Cortex of kidney (tissue), 1 donor: ENCODE results near the gene DMP1.

ENCODE experiments used
- DNase-seq: peaks from one replicate; lab custom pipeline; 2025; lab: John Stamatoyannopoulos, UW

The DMP1 gene

GRCh38 chr4:87649980-87650379 lies at the start of gene DMP1:
TSS of gene DMP1 (plus strand) at chr4:87650280. CDS start at chr4:87656493, 6,213 bp downstream.
- DNase-seq = no peak

GRCh38 chr4:87601361-87601760 lies 48.7 kb upstream of the DMP1 start:
- DNase-seq = no peak

GRCh38 chr4:87608229-87608628 lies 41.9 kb upstream of the DMP1 start, which contains the start of gene DSPP:
TSS of gene DSPP (plus strand) at chr4:87608529. CDS start at chr4:87610909, 2,380 bp downstream.
- no peak for DNase-seq

- no peak for DNase-seq
These were observed 35.7 kb upstream of the DMP1 start for GRCh38 chr4:87614292-87614890.

GRCh38 chr4:87616268-87616667 lies 33.8 kb upstream of the DMP1 start:
- no peak for DNase-seq

- DNase-seq = no peak
These were observed 30.0 kb upstream of the DMP1 start for GRCh38 chr4:87620086-87620485.

- no peak for DNase-seq
These were observed 29.6 kb upstream of the DMP1 start for GRCh38 chr4:87620491-87620890.

GRCh38 chr4:87622303-87622702 lies 27.8 kb upstream of the DMP1 start:
- DNase-seq = no peak

- no peak for DNase-seq
These were observed 25.4 kb upstream of the DMP1 start for GRCh38 chr4:87624698-87625097.

- no peak for DNase-seq
These were observed 18.4 kb upstream of the DMP1 start for GRCh38 chr4:87631668-87632067.

- DNase-seq = no peak
These were observed 17.6 kb upstream of the DMP1 start for GRCh38 chr4:87632469-87632868.

- no peak for DNase-seq
These were observed 16.8 kb upstream of the DMP1 start for GRCh38 chr4:87633243-87633642.

- no peak for DNase-seq
These were observed 5.8 kb upstream of the DMP1 start for GRCh38 chr4:87644286-87644685.

GRCh38 chr4:87650938-87651337 lies 858 bp downstream of the DMP1 start:
- no peak for DNase-seq

- DNase-seq = no peak
These were observed 1.9 kb downstream of the DMP1 start for GRCh38 chr4:87651941-87652340.

- no peak for DNase-seq
These were observed 4.5 kb downstream of the DMP1 start for GRCh38 chr4:87654487-87655044.

- DNase-seq = no peak
These were observed 7.4 kb downstream of the DMP1 start for GRCh38 chr4:87657525-87657924.

GRCh38 chr4:87659247-87659931 lies 9.3 kb downstream of the DMP1 start:
- DNase-seq = no peak

GRCh38 chr4:87662871-87663270 lies 12.8 kb downstream of the DMP1 start:
- no peak for DNase-seq

- DNase-seq = no peak
These were observed 19.3 kb downstream of the DMP1 start for GRCh38 chr4:87669373-87669772.

GRCh38 chr4:87677731-87678130 lies 27.7 kb downstream of the DMP1 start:
- DNase-seq = no peak

GRCh38 chr4:87679449-87680169 lies 29.5 kb downstream of the DMP1 start:
- no peak for DNase-seq

- DNase-seq = no peak
These were observed 30.2 kb downstream of the DMP1 start for GRCh38 chr4:87680271-87680670.
